ENCODE results near the gene RNF214.

RNF214 gene

DNA sequence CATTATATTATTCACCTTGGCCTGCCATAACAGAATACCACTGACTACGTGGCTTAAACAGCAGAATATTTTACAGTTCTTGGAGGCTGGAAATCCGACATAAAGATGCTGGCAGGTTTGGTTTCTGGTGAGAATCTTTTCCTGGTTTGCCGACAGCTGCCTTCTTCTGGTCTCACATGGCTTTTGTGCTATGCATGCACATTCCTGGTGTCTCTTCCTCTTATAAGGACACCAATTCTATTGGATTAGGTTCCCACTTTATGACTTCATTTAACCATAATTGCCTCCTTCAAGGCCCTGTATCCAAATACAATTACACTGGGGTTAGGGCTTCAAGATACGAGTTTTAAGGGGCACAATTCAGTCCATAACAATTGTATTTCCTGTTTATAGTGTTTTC is 17.1 kb downstream of the RNF214 start:
- Histone ChIP-seq H3K4me3 (ENCODE audit: low read length) (no peak overlapping the region), H3K9me3 (ENCODE audit: control insufficient read depth, insufficient read depth, low read length) (no peaks in the 10 kb centered on the region), H3K4me2 (ENCODE audit: low read length) (no peak overlapping the region), H3K27ac (ENCODE audit: low read depth, low read length) (no peak overlapping the region), H4K20me1 (ENCODE audit: control insufficient read depth, insufficient read depth, low read depth, low read length) (no peaks in the 10 kb centered on the region), H3K4me1 (ENCODE audit: control insufficient read depth, low read length) (no peaks in the 10 kb centered on the region), H3K9me2 (replicated peaks; ENCODE audit: control insufficient read depth, low read length) (no peaks in the 10 kb centered on the region), H3K79me2 (ENCODE audit: control insufficient read depth, low read length) (no peaks in the 10 kb centered on the region), H3K27me3 (ENCODE audit: control insufficient read depth, low read length) (no peaks in the 10 kb centered on the region), H3F3A (ENCODE audit: control insufficient read depth, insufficient read depth) (peaks cover 5% of the 10 kb centered on the region; the same call in 1 of the 2 replicates), H3K36me3 (ENCODE audit: control insufficient read depth, low read length) (peaks cover 26% of the 10 kb centered on the region)
- TF ChIP-seq EZH2phosphoT487 (IDR thresholded peaks at IDR 0.05; ENCODE audit: borderline replicate concordance, low read length) = no peak
- TF ChIP-seq, protein P1, sequence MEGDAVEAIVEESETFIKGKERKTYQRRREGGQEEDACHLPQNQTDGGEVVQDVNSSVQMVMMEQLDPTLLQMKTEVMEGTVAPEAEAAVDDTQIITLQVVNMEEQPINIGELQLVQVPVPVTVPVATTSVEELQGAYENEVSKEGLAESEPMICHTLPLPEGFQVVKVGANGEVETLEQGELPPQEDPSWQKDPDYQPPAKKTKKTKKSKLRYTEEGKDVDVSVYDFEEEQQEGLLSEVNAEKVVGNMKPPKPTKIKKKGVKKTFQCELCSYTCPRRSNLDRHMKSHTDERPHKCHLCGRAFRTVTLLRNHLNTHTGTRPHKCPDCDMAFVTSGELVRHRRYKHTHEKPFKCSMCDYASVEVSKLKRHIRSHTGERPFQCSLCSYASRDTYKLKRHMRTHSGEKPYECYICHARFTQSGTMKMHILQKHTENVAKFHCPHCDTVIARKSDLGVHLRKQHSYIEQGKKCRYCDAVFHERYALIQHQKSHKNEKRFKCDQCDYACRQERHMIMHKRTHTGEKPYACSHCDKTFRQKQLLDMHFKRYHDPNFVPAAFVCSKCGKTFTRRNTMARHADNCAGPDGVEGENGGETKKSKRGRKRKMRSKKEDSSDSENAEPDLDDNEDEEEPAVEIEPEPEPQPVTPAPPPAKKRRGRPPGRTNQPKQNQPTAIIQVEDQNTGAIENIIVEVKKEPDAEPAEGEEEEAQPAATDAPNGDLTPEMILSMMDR (IDR thresholded peaks at IDR 0.05; ENCODE audit: low read depth, low read length, poor library complexity, severe bottlenecking) = no peak

DNA sequence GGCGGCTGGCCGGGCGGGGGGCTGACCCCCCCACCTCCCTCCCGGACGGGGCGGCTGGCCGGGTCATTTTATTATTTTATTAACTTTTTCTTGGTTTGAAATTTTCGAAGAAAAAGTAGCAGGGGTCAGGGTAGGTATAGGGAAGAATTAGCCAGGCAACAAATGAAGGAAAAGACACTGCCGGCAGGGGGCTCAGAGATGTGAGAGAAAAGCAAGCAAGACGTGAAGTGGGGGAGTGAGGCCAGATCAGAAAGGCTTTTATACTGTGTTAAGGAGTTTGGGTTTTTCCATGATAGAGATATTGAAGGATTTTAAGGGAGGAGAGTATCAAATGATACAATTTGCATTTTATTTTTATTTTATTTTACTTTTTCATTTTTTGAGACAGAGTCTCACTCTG is 19.0 kb downstream of the RNF214 start:
- Histone ChIP-seq H3K36me3 (ENCODE audit: control insufficient read depth, low read length) (peaks cover 15% of the 10 kb centered on the region), H3K9me2 (replicated peaks; ENCODE audit: control insufficient read depth, low read length) (no peaks in the 10 kb centered on the region), H3F3A (ENCODE audit: control insufficient read depth, insufficient read depth) (peaks cover 2% of the 10 kb centered on the region; the same call in 1 of the 2 replicates), H3K27me3 (ENCODE audit: control insufficient read depth, low read length) (no peaks in the 10 kb centered on the region), H3K9me3 (ENCODE audit: control insufficient read depth, insufficient read depth, low read length) (no peaks in the 10 kb centered on the region), H3K27ac (ENCODE audit: low read depth, low read length) (no peak overlapping the region), H3K4me3 (ENCODE audit: low read length) (no peak overlapping the region), H3K79me2 (ENCODE audit: control insufficient read depth, low read length) (no peaks in the 10 kb centered on the region), H3K4me2 (ENCODE audit: low read length) (no peak overlapping the region), H4K20me1 (ENCODE audit: control insufficient read depth, insufficient read depth, low read depth, low read length) (no peaks in the 10 kb centered on the region), H3K4me1 (ENCODE audit: control insufficient read depth, low read length) (no peaks in the 10 kb centered on the region)
- TF ChIP-seq EZH2phosphoT487 (IDR thresholded peaks at IDR 0.05; ENCODE audit: borderline replicate concordance, low read length) = no peak
- TF ChIP-seq, protein P1 (IDR thresholded peaks at IDR 0.05; ENCODE audit: low read depth, low read length, poor library complexity, severe bottlenecking) = no peak

DNA sequence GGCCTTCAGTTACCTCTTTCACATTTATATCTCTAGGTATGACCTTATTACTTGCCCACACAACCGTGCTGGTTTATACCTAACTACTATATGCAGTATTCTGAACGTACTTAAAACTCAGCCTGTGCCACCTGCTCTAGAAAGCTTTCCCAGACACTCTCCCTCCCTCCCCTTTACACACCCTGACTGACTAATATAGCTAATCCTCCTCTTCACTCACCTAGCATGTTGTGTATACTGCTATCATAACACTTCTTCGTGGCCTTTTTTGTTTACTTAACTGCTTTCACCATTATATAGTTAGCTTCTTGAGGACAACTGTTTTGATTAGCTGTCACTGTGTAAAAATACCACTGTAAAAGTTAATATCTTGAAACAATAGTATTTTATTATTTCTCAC is 23.5 kb downstream of the RNF214 start:
- Histone ChIP-seq H3K9me3 (ENCODE audit: control insufficient read depth, insufficient read depth, low read length) (no peaks in the 10 kb centered on the region), H3K4me3 (ENCODE audit: low read length) (no peak overlapping the region), H3K9me2 (replicated peaks; ENCODE audit: control insufficient read depth, low read length) (no peaks in the 10 kb centered on the region), H3K4me2 (ENCODE audit: low read length) (no peak overlapping the region), H3K27me3 (ENCODE audit: control insufficient read depth, low read length) (no peaks in the 10 kb centered on the region), H4K20me1 (ENCODE audit: control insufficient read depth, insufficient read depth, low read depth, low read length) (no peaks in the 10 kb centered on the region), H3K79me2 (ENCODE audit: control insufficient read depth, low read length) (no peaks in the 10 kb centered on the region), H3K4me1 (ENCODE audit: control insufficient read depth, low read length) (no peaks in the 10 kb centered on the region), H3K27ac (ENCODE audit: low read depth, low read length) (no peak overlapping the region), H3F3A (ENCODE audit: control insufficient read depth, insufficient read depth) (no peaks in the 10 kb centered on the region), H3K36me3 (ENCODE audit: control insufficient read depth, low read length) (no peaks in the 10 kb centered on the region)
- TF ChIP-seq, protein P1 (IDR thresholded peaks at IDR 0.05; ENCODE audit: low read depth, low read length, poor library complexity, severe bottlenecking) = no peak
- no peak for TF ChIP-seq EZH2phosphoT487 (IDR thresholded peaks at IDR 0.05; ENCODE audit: borderline replicate concordance, low read length)

DNA sequence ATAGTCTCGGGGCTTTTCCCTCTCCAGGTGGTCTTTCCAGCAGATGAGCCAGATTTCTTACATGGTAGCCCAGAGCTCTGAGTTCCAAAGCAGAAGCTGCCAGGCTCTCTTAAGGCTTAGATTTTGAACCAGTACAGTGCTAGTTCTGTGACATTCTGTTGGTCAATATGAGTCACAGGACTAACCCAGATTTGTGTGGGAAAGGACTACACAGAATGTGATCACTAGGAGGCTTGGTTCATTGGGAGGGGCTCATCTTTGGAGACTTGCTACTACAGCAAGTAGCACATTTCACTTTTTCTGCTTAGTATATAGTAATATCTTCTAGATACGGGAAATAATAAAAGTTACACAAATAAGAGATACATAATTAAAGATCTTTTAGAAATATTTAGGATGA is 24.1 kb downstream of the RNF214 start:
- Histone ChIP-seq H3F3A (ENCODE audit: control insufficient read depth, insufficient read depth) (no peaks in the 10 kb centered on the region), H3K27me3 (ENCODE audit: control insufficient read depth, low read length) (no peaks in the 10 kb centered on the region), H3K4me1 (ENCODE audit: control insufficient read depth, low read length) (no peaks in the 10 kb centered on the region), H3K9me2 (replicated peaks; ENCODE audit: control insufficient read depth, low read length) (no peaks in the 10 kb centered on the region), H3K79me2 (ENCODE audit: control insufficient read depth, low read length) (no peaks in the 10 kb centered on the region), H3K4me2 (ENCODE audit: low read length) (no peak overlapping the region), H4K20me1 (ENCODE audit: control insufficient read depth, insufficient read depth, low read depth, low read length) (no peaks in the 10 kb centered on the region), H3K27ac (ENCODE audit: low read depth, low read length) (no peak overlapping the region), H3K9me3 (ENCODE audit: control insufficient read depth, insufficient read depth, low read length) (no peaks in the 10 kb centered on the region), H3K36me3 (ENCODE audit: control insufficient read depth, low read length) (no peaks in the 10 kb centered on the region), H3K4me3 (ENCODE audit: low read length) (no peak overlapping the region)
- TF ChIP-seq, protein P1 (IDR thresholded peaks at IDR 0.05; ENCODE audit: low read depth, low read length, poor library complexity, severe bottlenecking) = no peak
- TF ChIP-seq EZH2phosphoT487 (IDR thresholded peaks at IDR 0.05; ENCODE audit: borderline replicate concordance, low read length) = no peak
